Frontal cortex (tissue), 4 donors: Measurements from ENCODE around the gene MTMR11. TPM values are rescaled to one million over a fixed set of nuclear protein-coding genes. Genes with fewer than 3 reads are reported as not detected.
"Not testable (repeated sequence)": the region's sequence is repeated elsewhere in the genome, so short reads cannot be mapped to it uniquely, and the experiment has no call there.

ENCODE experiments used
- DNase-seq, 2 donors: peaks; one replicate each; pipeline ENCODE4 v3.0.0; 2012; ENCODE audit warnings: low spot score in 2 of 2
- FAIRE-seq: peaks from 2 replicates; lab custom pipeline; 2012; peaks lifted over from hg19 to GRCh38; lab: Jason Lieb, UNC
- total RNA-seq: library from RNA; depleted of rRNA; stranded (reverse); fragments of >200 nt; gene quantifications from one replicate; pipeline ENCODE4 v1.2.3, GENCODE V29; 2014
- donor health status: control.
- donor health status: control.
- donor health status: control.

MTMR11 gene
- total RNA-seq, result 2.0 TPM

- FAIRE-seq, result no peak
- no peak for DNase-seq
These were observed at the start of gene MTMR11 for GRCh38 chr1:149936170-149936991. Gene MTMR11 (minus strand): TSS chr1:149936879. CDS start chr1:149936647, 232 bp downstream.

DNA sequence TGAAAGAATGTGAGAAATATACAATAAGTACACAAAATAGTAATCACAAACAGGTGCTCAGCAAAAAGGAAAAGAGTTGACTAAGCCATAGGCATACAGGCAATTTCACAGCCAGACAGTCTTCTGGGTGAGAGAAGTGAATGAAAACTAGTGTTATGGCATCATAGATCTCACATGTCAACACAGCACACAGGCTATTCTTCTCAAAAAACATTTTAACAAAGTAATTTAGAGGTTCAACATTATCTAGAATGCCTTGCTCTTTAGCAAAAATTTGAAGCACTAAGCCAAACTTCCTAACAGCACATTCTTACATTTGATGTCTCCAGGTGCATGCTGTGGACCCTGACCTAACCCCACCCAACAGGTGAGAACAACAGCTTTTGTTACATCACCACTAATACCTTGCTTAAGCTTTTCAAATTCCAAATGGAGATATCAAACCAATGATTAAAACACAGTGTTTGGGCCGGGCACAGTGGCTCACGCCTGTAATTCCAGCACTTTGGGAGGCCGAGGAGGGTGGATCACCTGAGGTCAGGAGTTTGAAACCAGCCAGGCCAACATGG is 43.4 kb upstream of the MTMR11 start:
- FAIRE-seq, result no peak
- no peak for DNase-seq

- DNase-seq, result no peak
- FAIRE-seq, result no peak
These were observed 42.7 kb upstream of the MTMR11 start for GRCh38 chr1:149979245-149979971.

DNA sequence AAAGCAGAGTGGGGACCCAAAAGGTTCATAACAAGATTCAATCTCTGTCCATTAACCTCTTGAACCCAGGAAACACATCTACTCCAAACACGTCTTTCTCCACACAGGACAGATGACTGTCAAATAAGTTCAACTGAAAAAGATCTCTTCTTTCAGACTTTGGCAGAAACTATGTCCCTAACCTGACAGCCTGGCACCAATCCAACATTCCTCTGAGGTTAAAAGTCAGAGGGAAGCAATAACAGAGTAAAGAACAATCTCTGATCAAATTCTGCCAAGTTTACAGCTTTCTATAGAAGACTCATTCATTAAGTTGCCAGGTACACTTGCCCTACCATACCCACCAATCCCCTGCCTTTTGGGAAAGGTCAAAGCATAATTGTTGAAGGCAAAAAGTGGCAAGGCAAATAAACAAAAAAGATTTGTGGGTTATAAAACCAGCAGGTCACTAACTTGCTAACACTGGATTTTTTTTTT is 41.9 kb upstream of the MTMR11 start:
- DNase-seq (no peak), FAIRE-seq (no peak)

DNA sequence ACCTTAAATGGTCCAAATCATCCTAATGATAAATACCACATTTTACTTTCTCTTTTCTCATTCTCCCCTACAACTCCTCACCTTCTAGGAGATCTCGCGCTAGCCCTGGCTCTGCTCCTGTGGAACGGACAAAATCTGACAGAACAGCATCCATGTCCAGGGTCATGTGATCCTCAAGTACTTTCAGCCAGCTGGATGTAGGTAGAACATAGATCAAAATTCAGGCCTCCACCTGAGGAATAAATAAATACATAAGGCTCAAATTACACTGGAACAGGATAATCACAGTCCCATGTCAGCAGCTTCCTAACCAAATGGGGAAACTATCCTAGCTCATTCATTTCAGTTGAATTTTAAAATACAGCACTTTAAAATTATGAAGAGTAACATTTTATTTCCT is 40.7 kb upstream of the MTMR11 start:
- no peak for DNase-seq
- no peak for FAIRE-seq

DNA sequence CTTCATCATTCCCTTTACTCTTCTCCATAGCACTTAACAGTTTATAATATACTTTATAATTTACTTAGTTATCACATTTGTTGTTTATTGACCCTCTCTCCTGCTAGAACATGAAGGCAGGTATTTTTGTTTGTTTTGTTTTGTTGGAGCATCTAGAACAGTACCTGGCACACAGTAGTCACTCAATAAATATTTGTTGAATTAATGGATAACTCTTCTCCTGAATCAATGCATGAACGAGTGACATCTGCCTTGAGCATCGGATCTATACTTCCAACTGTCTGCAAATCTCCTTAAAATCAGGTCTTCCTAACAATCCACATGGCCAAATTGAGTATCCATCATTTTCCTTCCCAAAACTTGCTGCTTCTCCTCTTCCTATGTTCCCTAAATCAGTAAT is 35.9 kb upstream of the MTMR11 start:
- DNase-seq (no peak), FAIRE-seq (no peak)

GRCh38 chr1:149967646-149968045 is 31.0 kb upstream of the MTMR11 start:
- DNase-seq (no peak), FAIRE-seq (no peak)

- no peak for FAIRE-seq
- no peak for DNase-seq
These were observed 30.4 kb upstream of the MTMR11 start for GRCh38 chr1:149967041-149967440.

DNA sequence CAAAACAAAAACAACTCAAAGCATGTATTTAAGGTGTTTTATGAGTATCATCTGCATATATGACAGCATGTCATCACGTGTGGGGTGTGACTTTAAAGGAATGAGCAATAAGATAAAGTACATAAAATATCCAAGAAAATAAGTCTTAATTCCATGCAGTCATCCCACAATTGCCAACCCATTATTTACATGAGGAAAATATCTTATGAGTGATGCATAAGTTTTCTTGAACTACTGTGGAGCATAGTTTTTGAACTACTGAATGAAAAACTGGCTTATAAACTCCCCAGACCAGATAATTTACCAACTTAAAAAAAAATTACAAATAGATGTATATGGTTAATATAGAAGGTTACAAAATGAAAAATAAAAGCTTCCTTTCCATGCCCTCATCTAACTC is 29.7 kb upstream of the MTMR11 start:
- FAIRE-seq (no peak), DNase-seq (no peak)

- no peak for FAIRE-seq
- no peak for DNase-seq
These were observed 28.8 kb upstream of the MTMR11 start for GRCh38 chr1:149965440-149965839.

DNA sequence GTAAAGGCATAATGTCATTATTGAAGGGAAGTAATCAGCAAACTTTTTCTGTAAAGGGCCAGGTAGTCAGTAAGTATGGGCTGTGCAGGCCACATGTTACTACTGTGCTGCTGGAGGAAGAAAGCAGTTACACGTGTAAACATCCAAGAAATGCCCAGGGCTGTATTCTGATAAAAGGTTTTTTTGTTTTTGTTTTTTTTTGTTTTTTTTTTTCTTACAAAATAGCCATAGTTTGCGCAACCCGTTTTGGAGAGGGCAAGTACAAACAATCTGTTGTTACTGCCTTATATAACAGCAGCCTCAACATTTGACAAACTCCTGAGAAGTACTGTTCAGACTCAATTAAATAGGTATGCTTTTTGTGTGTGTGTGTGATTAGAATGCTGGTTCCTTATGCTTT is 26.7 kb upstream of the MTMR11 start:
- DNase-seq (no peak), FAIRE-seq (no peak)

GRCh38 chr1:149962736-149963135 is 26.1 kb upstream of the MTMR11 start:
- no peak for FAIRE-seq
- no peak for DNase-seq

DNA sequence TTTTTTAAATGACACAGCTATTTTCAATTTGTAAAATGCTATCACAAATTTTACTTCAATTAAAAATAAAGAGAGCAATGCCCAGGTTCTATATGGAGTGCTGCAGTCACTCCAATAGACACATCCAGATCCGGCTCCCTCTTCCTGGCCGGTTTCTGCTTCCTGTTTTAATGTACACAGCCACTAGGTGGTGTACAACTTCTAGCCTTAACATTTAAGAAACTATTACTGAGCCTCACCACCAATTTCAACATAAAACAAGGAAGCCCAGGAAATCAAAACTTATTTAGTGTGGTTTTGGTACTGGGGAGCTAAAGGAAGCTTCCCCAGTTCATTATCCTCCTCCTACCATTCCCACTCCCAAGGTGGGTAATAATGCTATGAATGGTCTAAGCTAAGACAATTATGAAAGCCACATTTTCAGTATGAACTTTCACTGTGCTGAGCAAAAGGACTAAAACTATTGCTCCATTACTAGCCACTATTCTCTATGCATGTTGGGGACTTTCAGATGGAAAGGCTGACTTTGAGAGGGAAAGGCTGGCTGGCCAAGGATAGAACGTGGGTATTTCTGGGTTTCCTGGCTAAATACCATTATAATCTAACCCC is 25.5 kb upstream of the MTMR11 start:
- peak; percentile 21 to 56 for DNase-seq
- FAIRE-seq, result no peak

GRCh38 chr1:149957548-149957947 is 20.9 kb upstream of the MTMR11 start:
- FAIRE-seq, DNase-seq: not testable (repeated sequence)

GRCh38 chr1:149949911-149950310 is 13.2 kb upstream of the MTMR11 start:
- FAIRE-seq, result no peak
- DNase-seq, result no peak

GRCh38 chr1:149945206-149945605 is 8.5 kb upstream of the MTMR11 start:
- FAIRE-seq, result no peak
- DNase-seq, result no peak

GRCh38 chr1:149942885-149943284 is 6.2 kb upstream of the MTMR11 start:
- FAIRE-seq, result no peak

GRCh38 chr1:149942207-149942606 is 5.5 kb upstream of the MTMR11 start:
- FAIRE-seq, result no peak
- peak; percentile 13 to 42 for DNase-seq

More at GRCh38 chr1:149942885-149943284, 6.2 kb upstream of the MTMR11 start:
- no peak for DNase-seq

- FAIRE-seq (no peak), DNase-seq (no peak)
These were observed 3.7 kb upstream of the MTMR11 start for GRCh38 chr1:149940427-149940826.

DNA sequence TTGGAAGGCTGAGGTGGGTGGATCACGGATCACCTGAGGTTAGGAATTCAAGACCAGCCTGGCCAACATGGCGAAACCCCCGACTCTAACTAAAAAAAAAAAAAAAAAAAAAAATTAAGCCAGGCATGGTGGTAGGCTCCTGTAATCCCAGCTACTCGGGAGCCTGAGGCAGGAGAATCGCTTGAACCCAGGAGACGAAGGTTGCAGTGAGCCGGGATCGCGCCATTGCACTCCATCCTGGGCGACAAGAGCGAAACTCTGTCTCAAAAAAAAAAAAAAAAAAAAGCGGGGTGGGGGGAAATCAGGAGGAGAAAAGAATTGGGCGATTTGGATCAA is 2.0 kb upstream of the MTMR11 start:
- not testable (repeated sequence) for FAIRE-seq, DNase-seq
